ENCODE measurements around the gene PSRC1.
A peak's percentile ranks its signal among the peaks of the same experiment; 100 is the strongest.

Gene PSRC1

DNA sequence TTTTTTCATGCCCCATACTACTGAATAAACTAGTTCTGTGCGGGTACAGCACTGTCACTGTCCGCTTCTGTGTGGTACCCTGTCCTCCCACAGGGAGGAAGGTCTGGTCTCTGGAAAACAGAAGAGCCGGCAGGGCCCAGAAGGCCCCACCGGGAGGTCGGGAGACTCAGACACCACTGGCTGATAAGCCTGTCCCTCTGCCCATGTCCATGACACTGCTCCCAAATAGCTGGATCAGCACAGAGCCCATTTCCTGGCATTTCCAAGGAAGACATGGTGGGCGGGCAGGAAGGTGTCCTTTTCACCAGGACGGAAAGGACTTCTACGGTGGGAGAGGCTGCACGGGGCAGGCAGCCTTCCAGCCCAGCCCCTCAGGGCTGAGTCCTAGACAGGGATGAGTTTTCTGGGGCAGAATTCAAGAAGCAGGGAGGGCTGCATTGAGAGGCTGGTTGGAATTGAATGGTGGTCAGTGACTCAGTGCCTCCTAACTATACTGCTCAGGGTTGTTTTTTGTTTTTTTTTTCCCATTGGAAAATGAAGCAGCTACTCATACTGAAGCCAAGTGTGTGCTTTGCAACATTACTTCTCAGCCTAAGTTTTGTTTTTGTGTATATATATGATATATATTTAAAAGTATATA, 7.1 kb downstream of the PSRC1 start:
- TF ChIP-seq, protein P1, sequence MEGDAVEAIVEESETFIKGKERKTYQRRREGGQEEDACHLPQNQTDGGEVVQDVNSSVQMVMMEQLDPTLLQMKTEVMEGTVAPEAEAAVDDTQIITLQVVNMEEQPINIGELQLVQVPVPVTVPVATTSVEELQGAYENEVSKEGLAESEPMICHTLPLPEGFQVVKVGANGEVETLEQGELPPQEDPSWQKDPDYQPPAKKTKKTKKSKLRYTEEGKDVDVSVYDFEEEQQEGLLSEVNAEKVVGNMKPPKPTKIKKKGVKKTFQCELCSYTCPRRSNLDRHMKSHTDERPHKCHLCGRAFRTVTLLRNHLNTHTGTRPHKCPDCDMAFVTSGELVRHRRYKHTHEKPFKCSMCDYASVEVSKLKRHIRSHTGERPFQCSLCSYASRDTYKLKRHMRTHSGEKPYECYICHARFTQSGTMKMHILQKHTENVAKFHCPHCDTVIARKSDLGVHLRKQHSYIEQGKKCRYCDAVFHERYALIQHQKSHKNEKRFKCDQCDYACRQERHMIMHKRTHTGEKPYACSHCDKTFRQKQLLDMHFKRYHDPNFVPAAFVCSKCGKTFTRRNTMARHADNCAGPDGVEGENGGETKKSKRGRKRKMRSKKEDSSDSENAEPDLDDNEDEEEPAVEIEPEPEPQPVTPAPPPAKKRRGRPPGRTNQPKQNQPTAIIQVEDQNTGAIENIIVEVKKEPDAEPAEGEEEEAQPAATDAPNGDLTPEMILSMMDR (IDR thresholded peaks at IDR 0.05; ENCODE audit: low read length, missing control alignments): no peak
- H3K4me3 ChIP-seq (replicated peaks; ENCODE audit: low read depth, low read length): no peak overlapping the region
- DNase-seq (ENCODE audit: low read depth): no peak

DNA sequence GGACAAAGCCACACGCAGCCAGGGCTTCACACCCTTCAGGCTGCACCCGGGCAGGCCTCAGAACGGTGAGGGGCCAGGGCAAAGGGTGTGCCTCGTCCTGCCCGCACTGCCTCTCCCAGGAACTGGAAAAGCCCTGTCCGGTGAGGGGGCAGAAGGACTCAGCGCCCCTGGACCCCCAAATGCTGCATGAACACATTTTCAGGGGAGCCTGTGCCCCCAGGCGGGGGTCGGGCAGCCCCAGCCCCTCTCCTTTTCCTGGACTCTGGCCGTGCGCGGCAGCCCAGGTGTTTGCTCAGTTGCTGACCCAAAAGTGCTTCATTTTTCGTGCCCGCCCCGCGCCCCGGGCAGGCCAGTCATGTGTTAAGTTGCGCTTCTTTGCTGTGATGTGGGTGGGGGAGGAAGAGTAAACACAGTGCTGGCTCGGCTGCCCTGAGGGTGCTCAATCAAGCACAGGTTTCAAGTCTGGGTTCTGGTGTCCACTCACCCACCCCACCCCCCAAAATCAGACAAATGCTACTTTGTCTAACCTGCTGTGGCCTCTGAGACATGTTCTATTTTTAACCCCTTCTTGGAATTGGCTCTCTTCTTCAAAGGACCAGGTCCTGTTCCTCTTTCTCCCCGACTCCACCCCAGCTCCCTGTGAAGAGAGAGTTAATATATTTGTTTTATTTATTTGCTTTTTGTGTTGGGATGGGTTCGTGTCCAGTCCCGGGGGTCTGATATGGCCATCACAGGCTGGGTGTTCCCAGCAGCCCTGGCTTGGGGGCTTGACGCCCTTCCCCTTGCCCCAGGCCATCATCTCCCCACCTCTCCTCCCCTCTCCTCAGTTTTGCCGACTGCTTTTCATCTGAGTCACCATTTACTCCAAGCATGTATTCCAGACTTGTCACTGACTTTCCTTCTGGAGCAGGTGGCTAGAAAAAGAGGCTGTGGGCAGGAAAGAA, 8.1 kb downstream of the PSRC1 start:
- TF ChIP-seq, protein P1 (IDR thresholded peaks at IDR 0.05; ENCODE audit: low read length, missing control alignments): no peak
- H3K4me3 ChIP-seq (replicated peaks; ENCODE audit: low read depth, low read length): no peak overlapping the region
- peak; percentile 60 for DNase-seq (ENCODE audit: low read depth)

DNA sequence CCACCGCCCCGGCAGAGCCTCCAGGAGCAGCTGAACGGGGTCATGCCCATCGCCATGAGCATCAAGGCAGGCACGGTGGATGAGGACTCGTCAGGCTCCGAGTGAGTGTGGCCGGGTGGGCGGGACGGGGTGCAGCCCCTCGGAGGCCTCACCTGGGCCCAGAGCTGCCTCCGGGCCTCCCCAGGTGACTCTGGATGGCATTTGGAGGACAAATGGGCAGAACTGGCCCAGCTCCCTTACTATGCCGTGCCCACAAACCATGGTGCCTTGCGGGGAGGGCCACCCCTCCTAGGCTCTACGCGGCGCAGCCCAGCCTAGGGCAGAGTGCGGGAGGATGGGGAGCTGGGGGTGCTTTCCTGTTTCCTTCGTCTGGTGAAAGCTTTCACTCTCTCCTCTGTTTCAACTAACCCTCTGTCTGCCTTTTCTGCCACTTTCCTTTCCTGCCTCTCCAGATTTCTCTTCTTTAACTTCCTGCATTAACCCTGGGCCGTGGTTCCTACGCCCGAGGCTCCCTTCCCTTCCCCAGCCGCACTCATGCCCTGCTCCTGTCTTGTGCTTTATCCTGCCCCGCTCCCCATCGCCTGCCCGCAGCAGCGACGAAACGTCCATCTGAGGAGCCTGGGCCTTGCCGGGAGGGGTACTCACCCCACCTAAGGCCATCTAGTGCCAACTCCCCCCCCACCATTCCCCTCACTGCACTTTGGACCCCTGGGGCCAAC, 9.2 kb downstream of the PSRC1 start:
- DNase-seq (ENCODE audit: low read depth): no peak
- no peak overlapping the region for H3K4me3 ChIP-seq (replicated peaks; ENCODE audit: low read depth, low read length)
- TF ChIP-seq, protein P1 (IDR thresholded peaks at IDR 0.05; ENCODE audit: low read length, missing control alignments): no peak

DNA sequence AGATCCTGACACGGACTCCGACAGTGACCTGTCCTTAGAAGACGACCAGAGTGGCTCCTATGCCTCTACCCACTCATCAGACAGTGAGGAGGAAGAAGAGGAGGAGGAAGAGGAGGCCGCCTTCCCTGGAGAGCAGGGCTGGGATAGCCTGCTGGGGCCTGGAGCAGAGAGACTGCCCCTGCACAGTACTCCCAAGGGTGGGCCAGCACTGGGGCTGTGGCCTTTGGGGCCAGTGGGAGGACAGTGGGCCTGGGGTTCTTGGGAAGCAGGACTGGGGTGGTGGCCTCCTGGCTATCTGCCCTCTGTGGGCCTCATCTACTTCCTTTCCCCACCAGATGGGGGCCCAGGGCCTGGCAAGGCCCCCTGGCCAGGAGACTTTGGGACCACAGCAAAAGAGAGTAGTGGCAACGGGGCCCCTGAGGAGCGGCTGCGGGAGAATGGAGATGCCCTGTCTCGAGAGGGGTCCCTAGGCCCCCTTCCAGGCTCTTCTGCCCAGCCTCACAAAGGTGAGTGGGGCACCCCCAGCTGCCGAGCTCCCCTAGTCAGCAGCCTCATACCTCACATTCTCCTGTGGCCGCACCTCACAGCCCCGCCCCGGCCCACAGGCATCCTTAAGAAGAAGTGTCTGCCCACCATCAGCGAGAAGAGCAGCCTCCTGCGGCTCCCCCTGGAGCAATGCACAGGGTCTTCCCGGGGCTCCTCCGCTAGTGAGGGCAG, 10.0 kb downstream of the PSRC1 start:
- DNase-seq (ENCODE audit: low read depth): no peak
- no peak overlapping the region for H3K4me3 ChIP-seq (replicated peaks; ENCODE audit: low read depth, low read length)
- TF ChIP-seq, protein P1 (IDR thresholded peaks at IDR 0.05; ENCODE audit: low read length, missing control alignments): no peak

DNA sequence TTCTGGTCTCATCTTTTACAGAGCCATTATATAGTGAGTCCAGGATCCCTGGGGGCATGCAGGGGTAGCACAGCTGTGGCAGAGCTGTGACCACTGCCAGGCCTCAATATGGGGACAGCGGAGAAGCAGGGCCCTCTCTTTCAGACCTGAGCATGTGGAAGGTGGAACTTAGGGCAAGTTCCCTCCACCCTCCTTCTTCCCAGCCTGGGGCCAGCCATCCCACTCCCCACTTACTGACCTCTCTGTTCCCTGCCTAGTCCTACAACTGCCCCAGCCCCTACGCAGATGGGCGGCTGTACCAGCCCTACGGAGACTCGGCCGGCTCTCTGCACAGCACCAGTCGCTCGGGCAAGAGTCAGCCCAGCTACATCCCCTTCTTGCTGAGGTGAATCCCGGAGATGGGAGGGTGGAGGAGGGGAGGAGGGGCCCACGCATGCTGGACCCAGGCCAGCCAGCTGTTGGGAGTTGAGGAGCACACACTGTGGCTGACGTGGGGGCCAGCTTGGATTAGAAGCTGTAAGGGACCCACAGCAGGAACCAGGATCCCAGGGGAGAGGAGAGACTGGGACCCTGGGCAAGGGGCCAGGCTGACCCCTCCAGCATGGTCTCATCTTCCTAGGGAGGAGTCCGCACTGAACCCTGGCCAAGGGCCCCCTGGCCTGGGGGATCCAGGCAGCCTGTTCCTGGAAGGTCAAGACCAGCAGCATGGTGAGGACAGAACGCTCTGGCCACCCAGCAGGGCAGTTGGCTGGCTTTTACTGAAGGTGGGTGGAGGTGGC, 10.7 kb downstream of the PSRC1 start:
- no peak overlapping the region for H3K4me3 ChIP-seq (replicated peaks; ENCODE audit: low read depth, low read length)
- TF ChIP-seq, protein P1 (IDR thresholded peaks at IDR 0.05; ENCODE audit: low read length, missing control alignments): no peak
- no peak for DNase-seq (ENCODE audit: low read depth)

DNA sequence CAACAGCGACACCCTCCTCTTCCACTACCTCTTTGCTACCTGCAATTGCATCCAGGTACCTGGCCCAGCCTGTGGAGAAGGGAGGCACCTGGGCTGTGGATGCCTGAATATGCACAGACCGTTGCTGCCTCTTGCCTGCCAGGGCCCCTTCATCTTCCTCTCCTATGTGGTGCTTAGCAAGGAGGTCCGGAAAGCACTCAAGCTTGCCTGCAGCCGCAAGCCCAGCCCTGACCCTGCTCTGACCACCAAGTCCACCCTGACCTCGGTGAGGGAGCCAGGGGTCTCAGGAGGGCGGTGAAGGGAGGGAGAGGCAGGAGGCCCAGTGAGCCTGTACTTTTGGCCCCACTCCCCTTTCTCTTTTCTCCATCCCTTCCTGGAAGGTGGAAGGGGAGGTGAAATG, 11.5 kb downstream of the PSRC1 start:
- no peak for DNase-seq (ENCODE audit: low read depth)
- TF ChIP-seq, protein P1 (IDR thresholded peaks at IDR 0.05; ENCODE audit: low read length, missing control alignments): no peak
- H3K4me3 ChIP-seq (replicated peaks; ENCODE audit: low read depth, low read length): no peak overlapping the region

Measured in fibroblast of pulmonary artery (primary cell).